ENCODE data around the gene CR2.
A peak's percentile ranks its signal among the peaks of the same experiment; 100 is the strongest.
"Not testable (repeated sequence)": the region's sequence is repeated elsewhere in the genome, so short reads cannot be mapped to it uniquely, and the experiment has no call there.

Gene CR2

DNA sequence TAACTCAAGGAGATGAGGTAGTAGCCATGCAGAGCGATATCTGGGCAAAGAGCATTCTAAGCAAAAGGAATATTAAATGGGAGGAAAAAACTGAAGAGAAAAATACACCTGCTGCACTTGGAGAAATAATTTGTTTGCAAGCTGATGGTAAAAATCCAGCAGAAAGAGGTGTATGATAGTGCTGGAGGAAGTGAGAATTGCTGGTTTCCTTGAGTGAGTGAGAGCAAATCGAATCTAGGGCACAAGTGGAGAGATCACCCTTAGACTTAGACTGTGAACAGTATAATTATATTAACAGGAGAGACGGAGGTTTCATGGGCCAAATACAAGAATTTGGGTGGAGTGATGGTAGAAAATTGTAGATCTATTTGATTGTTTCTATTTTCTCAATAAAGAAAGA lies 39.1 kb downstream of the CR2 start:
- no peak for DNase-seq (ENCODE audit: low read depth)
- TF ChIP-seq, protein P1, sequence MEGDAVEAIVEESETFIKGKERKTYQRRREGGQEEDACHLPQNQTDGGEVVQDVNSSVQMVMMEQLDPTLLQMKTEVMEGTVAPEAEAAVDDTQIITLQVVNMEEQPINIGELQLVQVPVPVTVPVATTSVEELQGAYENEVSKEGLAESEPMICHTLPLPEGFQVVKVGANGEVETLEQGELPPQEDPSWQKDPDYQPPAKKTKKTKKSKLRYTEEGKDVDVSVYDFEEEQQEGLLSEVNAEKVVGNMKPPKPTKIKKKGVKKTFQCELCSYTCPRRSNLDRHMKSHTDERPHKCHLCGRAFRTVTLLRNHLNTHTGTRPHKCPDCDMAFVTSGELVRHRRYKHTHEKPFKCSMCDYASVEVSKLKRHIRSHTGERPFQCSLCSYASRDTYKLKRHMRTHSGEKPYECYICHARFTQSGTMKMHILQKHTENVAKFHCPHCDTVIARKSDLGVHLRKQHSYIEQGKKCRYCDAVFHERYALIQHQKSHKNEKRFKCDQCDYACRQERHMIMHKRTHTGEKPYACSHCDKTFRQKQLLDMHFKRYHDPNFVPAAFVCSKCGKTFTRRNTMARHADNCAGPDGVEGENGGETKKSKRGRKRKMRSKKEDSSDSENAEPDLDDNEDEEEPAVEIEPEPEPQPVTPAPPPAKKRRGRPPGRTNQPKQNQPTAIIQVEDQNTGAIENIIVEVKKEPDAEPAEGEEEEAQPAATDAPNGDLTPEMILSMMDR (IDR thresholded peaks at IDR 0.05; ENCODE audit: insufficient read depth, low read depth, low read length, missing control alignments) = no peak

GRCh38 chr1:207494171-207494570 lies 40.0 kb downstream of the CR2 start:
- no peak overlapping the region for H3K4me3 ChIP-seq (ENCODE audit: low read length)
- TF ChIP-seq, protein P1 (IDR thresholded peaks at IDR 0.05; ENCODE audit: insufficient read depth, low read depth, low read length, missing control alignments) = no peak
- no peak for DNase-seq (ENCODE audit: low read depth)

More for the DNA sequence above, 39.1 kb downstream of the CR2 start:
- no peak overlapping the region for H3K4me3 ChIP-seq (ENCODE audit: low read length)

DNA sequence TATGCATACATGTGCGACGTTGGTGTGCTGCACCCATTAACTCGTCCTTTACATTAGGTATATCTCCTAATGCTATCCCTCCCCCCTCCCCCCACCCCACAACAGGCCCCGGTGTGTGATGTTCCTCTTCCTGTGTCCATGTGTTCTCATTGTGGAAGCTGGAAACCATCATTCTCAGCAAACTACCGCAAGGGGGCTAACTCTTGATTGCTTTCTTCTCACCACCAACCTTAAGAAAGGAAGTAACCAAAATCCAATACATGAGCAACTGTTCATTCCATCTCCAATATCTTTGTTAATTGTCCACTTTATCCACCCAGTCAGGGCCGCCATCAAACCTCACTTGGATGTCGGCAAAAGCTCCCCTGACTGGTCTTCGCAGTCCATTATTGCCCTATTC lies 41.2 kb downstream of the CR2 start:
- not testable (repeated sequence) for DNase-seq (ENCODE audit: low read depth); H3K4me3 ChIP-seq (ENCODE audit: low read length)

DNA sequence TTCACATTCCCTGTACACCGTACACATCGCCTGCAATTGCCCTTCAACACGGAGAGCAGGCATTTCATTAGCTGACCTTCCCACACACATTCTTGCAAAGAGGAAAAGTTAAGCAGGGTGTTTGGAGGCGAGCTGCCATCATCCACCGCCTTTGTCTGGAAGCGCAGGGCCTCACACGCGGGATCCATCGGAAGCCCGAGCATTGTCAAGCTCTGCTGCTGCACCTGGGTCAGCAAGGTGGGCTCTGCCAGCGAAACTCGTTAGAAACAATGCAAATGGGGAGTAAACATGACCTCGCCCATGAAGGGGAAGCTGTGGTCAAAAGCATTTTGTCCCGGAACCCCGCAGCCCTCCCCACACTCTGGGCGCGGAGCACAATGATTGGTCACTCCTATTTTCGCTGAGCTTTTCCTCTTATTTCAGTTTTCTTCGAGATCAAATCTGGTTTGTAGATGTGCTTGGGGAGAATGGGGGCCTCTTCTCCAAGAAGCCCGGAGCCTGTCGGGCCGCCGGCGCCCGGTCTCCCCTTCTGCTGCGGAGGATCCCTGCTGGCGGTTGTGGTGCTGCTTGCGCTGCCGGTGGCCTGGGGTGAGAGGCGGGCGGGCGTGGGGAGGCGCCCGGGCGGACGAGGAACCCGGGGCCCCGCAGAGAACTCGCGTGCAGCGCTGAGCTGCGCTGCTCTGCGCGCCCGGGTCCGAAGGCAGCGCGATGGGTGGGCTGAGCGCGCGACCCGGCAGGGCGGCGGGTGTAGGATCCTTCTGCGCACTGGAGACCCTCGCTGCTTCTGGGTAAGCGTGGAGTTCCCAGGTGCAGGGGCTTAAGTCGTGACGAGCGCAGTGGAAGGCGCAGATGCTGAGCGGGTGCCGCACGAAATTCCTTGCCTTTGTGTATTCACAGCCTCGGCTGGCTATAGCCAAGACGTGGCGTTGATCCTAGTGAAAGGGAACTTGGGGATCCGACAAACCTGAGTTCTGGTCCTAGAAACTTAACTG lies 42.0 kb downstream of the CR2 start, which contains the start of gene CR1:
Gene CR1 (plus strand): TSS at position 357 of the 992 bp plus-strand sequence. CDS start 111 bp downstream, at position 468.
- DNase-seq (ENCODE audit: low read depth) = no peak
- H3K4me3 ChIP-seq (ENCODE audit: low read length) = no peak within 1 kb of the TSS
- TF ChIP-seq, protein P1 (IDR thresholded peaks at IDR 0.05; ENCODE audit: insufficient read depth, low read depth, low read length, missing control alignments) = no peak

DNA sequence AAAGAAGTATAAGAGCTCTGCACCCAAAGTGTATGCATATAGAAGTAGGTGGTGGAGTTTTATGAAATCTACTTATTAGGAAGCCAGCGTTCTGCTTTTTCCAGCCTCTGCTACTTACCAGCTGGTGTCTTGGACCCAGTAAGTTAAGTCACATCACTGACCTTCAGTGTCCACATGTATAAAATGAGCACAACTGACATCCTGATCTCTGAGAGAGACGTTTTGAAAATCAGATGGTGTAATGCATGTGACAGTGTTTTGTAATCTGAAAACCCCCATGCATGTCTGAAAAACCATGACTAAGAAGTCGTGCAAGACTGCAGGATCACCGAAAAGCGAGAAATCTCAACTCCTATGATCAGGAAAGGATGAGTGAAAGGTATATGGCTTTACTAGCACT lies 43.8 kb downstream of the CR2 start:
- no peak overlapping the region for H3K4me3 ChIP-seq (ENCODE audit: low read length)
- no peak for DNase-seq (ENCODE audit: low read depth)

GRCh38 chr1:207499573-207499972 lies 45.4 kb downstream of the CR2 start:
- peak; percentile 79 for DNase-seq (ENCODE audit: low read depth)
- TF ChIP-seq, protein P1 (IDR thresholded peaks at IDR 0.05; ENCODE audit: insufficient read depth, low read depth, low read length, missing control alignments) = peak; percentile 80
- no peak overlapping the region for H3K4me3 ChIP-seq (ENCODE audit: low read length)

More for the DNA sequence above, 43.8 kb downstream of the CR2 start:
- TF ChIP-seq, protein P1 (IDR thresholded peaks at IDR 0.05; ENCODE audit: insufficient read depth, low read depth, low read length, missing control alignments) = no peak

- DNase-seq (ENCODE audit: low read depth) = peak; percentile 23
- no peak overlapping the region for H3K4me3 ChIP-seq (ENCODE audit: low read length)
- TF ChIP-seq, protein P1 (IDR thresholded peaks at IDR 0.05; ENCODE audit: insufficient read depth, low read depth, low read length, missing control alignments) = no peak
These were observed 46.2 kb downstream of the CR2 start for GRCh38 chr1:207500306-207500705.
